H1 (cell line): ENCODE results near the gene MAP7D1. TPM values are rescaled to one million over a fixed set of nuclear protein-coding genes. Genes with fewer than 3 reads are reported as not detected.

Experiments
- ASH2L ChIP-seq: fragments of 200-600, 300-600 bp; sonication (generic); IDR thresholded peaks from one replicate; pipeline ENCODE4 v1.7.1; 2017; ENCODE audit warnings: low read length
- ATF2 ChIP-seq: IDR thresholded peaks from 2 replicates; pipeline ENCODE4 v1.6.1; 2012; ENCODE audit warnings: low read length, inconsistent platforms
- CBX5 ChIP-seq: fragments of 300-800, 300-1000 bp; sonication (generic); IDR thresholded peaks from 2 replicates; pipeline ENCODE4 v1.7.1; 2016; ENCODE audit warnings: antibody characterized with exemption, low read length, low read depth
- CHD1 ChIP-seq: IDR thresholded peaks from 2 replicates; pipeline ENCODE4 v1.6.1; 2012; ENCODE audit warnings: low read depth, low read length, improper control_type of control experiment
- CREB1 ChIP-seq: IDR thresholded peaks from 2 replicates; pipeline ENCODE4 v1.6.1; 2012; ENCODE audit warnings: inconsistent platforms
- EGR1 ChIP-seq: IDR thresholded peaks from 2 replicates; pipeline ENCODE4 v1.6.1; 2011; ENCODE audit warnings: low read depth, low read length, borderline replicate concordance
- EP300 ChIP-seq, 2 experiments: IDR thresholded peaks; 1 replicate in 1 of 2; 2 replicates in 1 of 2; pipeline ENCODE4 v1.6.1; 2011 to 2012; ENCODE audit warnings: low read depth in 2 of 2, low read length in 2 of 2, mild to moderate bottlenecking in 2 of 2, borderline replicate concordance in 1 of 2, inconsistent platforms in 1 of 2, moderate library complexity in 1 of 2
- JUND ChIP-seq: IDR thresholded peaks from 2 replicates; pipeline ENCODE4 v1.6.1; 2011; ENCODE audit warnings: mild to moderate bottlenecking, improper control_type of control experiment, low read length
- KDM5A ChIP-seq: fragments of 200-600 bp; IDR thresholded peaks from 2 replicates; pipeline ENCODE4 v1.7.1; 2012; ENCODE audit warnings: mild to moderate bottlenecking, low read length, inconsistent platforms, mixed read lengths
- NANOG ChIP-seq: IDR thresholded peaks from 2 replicates; pipeline ENCODE4 v1.6.1; 2011; ENCODE audit warnings: low read length, low read depth, mild to moderate bottlenecking, inconsistent platforms; ENCODE audit not compliant: insufficient read depth, poor library complexity, severe bottlenecking
- POLR2AphosphoS5 ChIP-seq: IDR thresholded peaks from 2 replicates; pipeline ENCODE4 v1.6.1; 2011; ENCODE audit warnings: low read depth, low read length
- RAD21 ChIP-seq, 2 experiments: IDR thresholded peaks in 1 of 2; conservative IDR thresholded peaks in 1 of 2; 2 replicates each; pipeline ENCODE4 v1.6.1; 2011; ENCODE audit warnings: low read depth in 2 of 2, low read length in 2 of 2, improper control_type of control experiment in 1 of 2, inconsistent platforms in 1 of 2, mild to moderate bottlenecking in 1 of 2, moderate library complexity in 1 of 2
- RBBP5 ChIP-seq: IDR thresholded peaks from 2 replicates; pipeline ENCODE4 v1.7.1; 2012; ENCODE audit warnings: low read depth, mild to moderate bottlenecking, inconsistent platforms, low read length, moderate library complexity, borderline replicate concordance
- RFX5 ChIP-seq: IDR thresholded peaks from 2 replicates; pipeline ENCODE4 v1.6.1; 2011; ENCODE audit warnings: low read depth, low read length, improper control_type of control experiment, borderline replicate concordance
- SIX5 ChIP-seq: IDR thresholded peaks from 2 replicates; pipeline ENCODE4 v1.6.1; 2011; ENCODE audit warnings: mild to moderate bottlenecking, low read depth, low read length
- TAF1 ChIP-seq: IDR thresholded peaks from 2 replicates; pipeline ENCODE4 v1.6.1; 2011; ENCODE audit warnings: mild to moderate bottlenecking, low read depth, low read length
- TAF7 ChIP-seq: optimal IDR thresholded peaks from 2 replicates; pipeline ENCODE3; 2011; ENCODE audit warnings: low read depth, mild to moderate bottlenecking, inconsistent platforms, low read length, moderate library complexity, borderline replicate concordance
- TCF12 ChIP-seq: IDR thresholded peaks from 2 replicates; pipeline ENCODE4 v1.6.1; 2011; ENCODE audit warnings: low read depth, mild to moderate bottlenecking, low read length
- polyA plus RNA-seq, 7 experiments: library from polyadenylated mRNA; depleted of rRNA in 3 of 7; stranded (reverse) in 5 of 7; unstranded in 2 of 7; fragments of >200 nt in 5 of 7; fragments of 200-250 nt in 2 of 7; gene quantifications; 1 replicate in 5 of 7; 2 replicates in 1 of 7; 4 replicates in 1 of 7; pipeline versions ENCODE4 v1.2.1 to v1.2.3, GENCODE V29; 2011 to 2013; ENCODE audit warnings: missing spikeins in 2 of 7, mixed read lengths in 2 of 7
- total RNA-seq: library from RNA; stranded (reverse); fragmentation: NEBNext Ultra II Directional; extraction: Animal tissue kit (Norgen Biotek cat#: 25700); gene quantifications from 2 replicates; pipeline ENCODE4 v1.2.1, GENCODE V29; 2021
- TF ChIP-seq, protein P1 (sequence below): IDR thresholded peaks from 2 replicates; pipeline ENCODE4 v1.6.1; 2012; ENCODE audit warnings: inconsistent platforms
- TF ChIP-seq, protein P2 (sequence below), 3 experiments: IDR thresholded peaks; 1 replicate in 2 of 3; 2 replicates in 1 of 3; pipeline versions ENCODE4 v1.5.1 to v1.6.1; 2011; ENCODE audit warnings: low read length in 3 of 3, mild to moderate bottlenecking in 3 of 3, inconsistent platforms in 2 of 3, low read depth in 1 of 3, moderate library complexity in 1 of 3; ENCODE audit not compliant: insufficient read depth in 1 of 3; ENCODE audit errors: control extremely low read depth in 1 of 3

The MAP7D1 gene
- total and polyA plus RNA-seq, 2 of the 8 experiments (the other 6 are each of a cell fraction or from before 2014, with no cell fraction given): 18.2 to 52.4 TPM

DNA sequence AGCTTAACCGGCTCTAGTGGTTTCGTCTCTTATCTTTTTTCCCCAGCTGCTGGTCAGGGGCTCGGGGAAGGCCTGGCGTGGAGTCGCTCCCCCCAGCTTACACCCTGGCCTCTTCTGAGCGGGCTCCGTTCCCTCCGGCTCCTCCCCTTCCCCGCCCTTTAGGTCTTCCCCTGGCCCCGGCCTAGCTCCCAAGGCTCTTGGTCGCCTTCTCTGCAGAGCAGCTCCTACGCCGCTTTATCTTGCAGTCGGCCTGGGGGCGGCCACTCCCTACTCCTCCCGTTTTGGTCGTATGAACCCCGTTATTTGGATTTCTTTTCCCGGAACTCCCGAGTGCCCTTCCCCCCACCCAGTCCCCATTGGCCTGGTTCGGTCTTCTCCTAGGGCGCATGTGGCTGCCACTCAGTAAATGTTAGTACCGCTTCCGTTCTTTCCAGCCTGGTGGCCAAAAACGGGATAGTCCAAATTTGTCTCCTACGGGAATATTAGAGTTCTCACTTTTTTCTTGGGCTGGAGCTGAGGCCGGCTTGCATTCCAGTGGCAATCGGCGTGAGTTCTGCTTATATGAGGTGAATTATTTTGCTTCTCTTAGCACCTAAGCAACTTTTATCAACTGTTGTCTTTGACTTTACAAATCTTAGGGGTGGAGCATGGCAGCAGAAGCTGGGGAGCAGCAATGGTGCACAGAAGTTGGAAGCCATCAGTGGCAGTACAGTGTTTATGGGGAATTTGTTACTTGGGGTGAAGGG lies 68.8 kb downstream of the MAP7D1 start (continued):
- no peak for TF ChIP-seq ATF2
- no peak for TF ChIP-seq SIX5
- TF ChIP-seq NANOG: no peak
- no peak for TF ChIP-seq EP300 (IDR thresholded peaks at IDR 0.05; ENCODE audit: borderline replicate concordance in 1 of 2, low read depth in 2 of 2, low read length in 2 of 2)
- no peak for TF ChIP-seq TAF1
- TF ChIP-seq CREB1: no peak
- TF ChIP-seq, protein P1, sequence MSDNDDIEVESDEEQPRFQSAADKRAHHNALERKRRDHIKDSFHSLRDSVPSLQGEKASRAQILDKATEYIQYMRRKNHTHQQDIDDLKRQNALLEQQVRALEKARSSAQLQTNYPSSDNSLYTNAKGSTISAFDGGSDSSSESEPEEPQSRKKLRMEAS: peak; percentile 75
- peak; percentile 43; the same call in 1 of the 2 replicates for TF ChIP-seq KDM5A
- no peak for TF ChIP-seq CHD1
- peak in 1 of 2 experiments; percentile 35; a peak in 1 of 4 replicates for TF ChIP-seq RAD21 (IDR thresholded peaks at IDR 0.05 in 1 of 2, conservative IDR thresholded peaks at IDR 0.05 in 1 of 2; ENCODE audit: low read depth in 2 of 2, low read length in 2 of 2)
- TF ChIP-seq ASH2L: peak; percentile 78
- no peak for TF ChIP-seq EGR1
- no peak for TF ChIP-seq TAF7
- no peak for TF ChIP-seq TCF12
- TF ChIP-seq JUND: no peak
- no peak for TF ChIP-seq CBX5
- TF ChIP-seq, protein P2, sequence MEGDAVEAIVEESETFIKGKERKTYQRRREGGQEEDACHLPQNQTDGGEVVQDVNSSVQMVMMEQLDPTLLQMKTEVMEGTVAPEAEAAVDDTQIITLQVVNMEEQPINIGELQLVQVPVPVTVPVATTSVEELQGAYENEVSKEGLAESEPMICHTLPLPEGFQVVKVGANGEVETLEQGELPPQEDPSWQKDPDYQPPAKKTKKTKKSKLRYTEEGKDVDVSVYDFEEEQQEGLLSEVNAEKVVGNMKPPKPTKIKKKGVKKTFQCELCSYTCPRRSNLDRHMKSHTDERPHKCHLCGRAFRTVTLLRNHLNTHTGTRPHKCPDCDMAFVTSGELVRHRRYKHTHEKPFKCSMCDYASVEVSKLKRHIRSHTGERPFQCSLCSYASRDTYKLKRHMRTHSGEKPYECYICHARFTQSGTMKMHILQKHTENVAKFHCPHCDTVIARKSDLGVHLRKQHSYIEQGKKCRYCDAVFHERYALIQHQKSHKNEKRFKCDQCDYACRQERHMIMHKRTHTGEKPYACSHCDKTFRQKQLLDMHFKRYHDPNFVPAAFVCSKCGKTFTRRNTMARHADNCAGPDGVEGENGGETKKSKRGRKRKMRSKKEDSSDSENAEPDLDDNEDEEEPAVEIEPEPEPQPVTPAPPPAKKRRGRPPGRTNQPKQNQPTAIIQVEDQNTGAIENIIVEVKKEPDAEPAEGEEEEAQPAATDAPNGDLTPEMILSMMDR (IDR thresholded peaks at IDR 0.05; ENCODE audit: control extremely low read depth in 1 of 3, insufficient read depth in 1 of 3, low read depth in 1 of 3, low read length in 3 of 3): peak in 2 of 3 experiments; percentile 36 to 53; a peak in 2 of 4 replicates
- TF ChIP-seq RBBP5: 0 out of 2 replicates have a peak, but pooled peaks have one; percentile 6
- TF ChIP-seq POLR2AphosphoS5: no peak
- TF ChIP-seq RFX5: no peak
